SJSA1 (cell line): Measurements from ENCODE around the gene BBS9. TPM values are rescaled to one million over a fixed set of nuclear protein-coding genes. Genes with fewer than 3 reads are reported as not detected.

Experiments
- DNase-seq, 2 experiments: peaks; one replicate each; pipeline ENCODE4 v3.0.0-alpha.2; 2015 to 2020; ENCODE audit warnings: low spot score in 2 of 2, low read depth in 1 of 2
- H3K27ac ChIP-seq: fragments of 250-450 bp; sonication (Bioruptor Pico); 2 replicates; pipeline ENCODE4 v1.5.1; 2020; ENCODE audit warnings: mild to moderate bottlenecking, moderate library complexity
- H3K27me3 ChIP-seq: fragments of 250-450 bp; sonication (Bioruptor Pico); replicated peaks from 2 replicates; pipeline ENCODE4 v1.5.1; 2020; ENCODE audit warnings: mild to moderate bottlenecking, moderate library complexity
- H3K36me3 ChIP-seq: fragments of 250-450 bp; sonication (Bioruptor Pico); 2 replicates; pipeline ENCODE4 v1.5.1; 2020; ENCODE audit warnings: mild to moderate bottlenecking
- H3K4me1 ChIP-seq: fragments of 250-450 bp; sonication (Bioruptor Pico); replicated peaks from 2 replicates; pipeline ENCODE4 v1.6.1; 2021; ENCODE audit warnings: mild to moderate bottlenecking
- H3K4me3 ChIP-seq: fragments of 250-450 bp; sonication (Bioruptor Pico); 2 replicates; pipeline ENCODE4 v1.5.1; 2020; ENCODE audit warnings: mild to moderate bottlenecking
- H3K9me3 ChIP-seq: fragments of 250-450 bp; sonication (Bioruptor Pico); replicated peaks from 2 replicates; pipeline ENCODE4 v1.5.1; 2020; ENCODE audit warnings: mild to moderate bottlenecking
- total RNA-seq: library from RNA; depleted of rRNA; stranded (reverse); fragments of >200 nt; shearing (Covaris generic); gene quantifications from 2 replicates; pipeline ENCODE4 v1.2.3, GENCODE V29; 2014

The BBS9 gene
- total RNA-seq, 1 experiment from 2014 or later: 3.6 TPM

- no peak overlapping the region for H3K27ac ChIP-seq
- H3K27me3 ChIP-seq: no peaks in the 10 kb centered on the region
- no peak overlapping the region for H3K4me3 ChIP-seq
- H3K9me3 ChIP-seq: no peaks in the 10 kb centered on the region
- no peaks in the 10 kb centered on the region for H3K36me3 ChIP-seq
- DNase-seq: no peak
- H3K4me1 ChIP-seq: no peaks in the 10 kb centered on the region
These were observed 270.3 kb downstream of the BBS9 start for GRCh38 chr7:33399528-33400213.

DNA sequence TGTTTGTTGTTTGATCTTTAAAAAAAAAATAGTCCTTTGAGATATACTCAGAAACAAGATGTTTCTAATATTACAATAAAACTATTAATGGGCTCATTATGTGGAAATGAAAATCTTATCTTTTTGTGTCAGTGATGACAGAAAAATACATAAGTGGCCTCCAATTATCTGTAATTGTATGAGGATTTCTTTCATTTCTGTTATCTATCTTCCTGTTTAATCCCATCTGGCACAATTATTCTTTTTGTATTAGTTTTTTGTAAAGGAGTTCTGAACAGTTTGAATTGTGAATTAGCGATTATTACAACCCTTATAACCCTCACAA, 270.8 kb downstream of the BBS9 start:
- Histone ChIP-seq H3K27me3 (no peaks in the 10 kb centered on the region), H3K9me3 (no peaks in the 10 kb centered on the region), H3K4me3 (no peak overlapping the region), H3K27ac (no peak overlapping the region), H3K36me3 (no peaks in the 10 kb centered on the region), H3K4me1 (no peaks in the 10 kb centered on the region)
- no peak for DNase-seq

- no peaks in the 10 kb centered on the region for H3K36me3 ChIP-seq
These were observed 280.9 kb downstream of the BBS9 start for GRCh38 chr7:33410266-33410665.

DNA sequence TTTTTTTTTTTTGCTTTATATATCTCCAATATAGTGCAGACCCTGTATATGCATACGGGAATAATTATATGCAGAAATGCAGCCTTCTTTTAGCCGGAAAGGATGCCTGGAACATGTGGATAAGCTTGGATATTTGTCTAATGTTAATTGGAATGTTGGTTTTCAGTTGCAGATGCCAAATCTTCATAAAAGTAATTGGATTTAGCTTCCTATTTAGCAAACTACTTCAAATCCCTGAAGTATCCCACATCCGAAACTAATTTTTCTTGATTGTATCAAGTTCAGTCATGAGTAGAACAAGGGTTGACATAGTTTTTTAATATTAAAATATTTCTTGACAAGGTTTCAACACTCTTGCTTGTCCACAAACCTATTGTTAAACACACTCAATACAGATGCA, 281.7 kb downstream of the BBS9 start:
- no peaks in the 10 kb centered on the region for H3K9me3 ChIP-seq
- no peak for DNase-seq
- no peak overlapping the region for H3K27ac ChIP-seq
- no peak overlapping the region for H3K4me3 ChIP-seq
- no peaks in the 10 kb centered on the region for H3K27me3 ChIP-seq
- no peaks in the 10 kb centered on the region for H3K4me1 ChIP-seq
- no peaks in the 10 kb centered on the region for H3K36me3 ChIP-seq

More at GRCh38 chr7:33410266-33410665, 280.9 kb downstream of the BBS9 start:
- H3K27me3 ChIP-seq: no peaks in the 10 kb centered on the region
- no peak overlapping the region for H3K4me3 ChIP-seq
- H3K4me1 ChIP-seq: no peaks in the 10 kb centered on the region
- H3K27ac ChIP-seq: no peak overlapping the region
- no peak for DNase-seq
- H3K9me3 ChIP-seq: no peaks in the 10 kb centered on the region

GRCh38 chr7:33412331-33412730, 283.0 kb downstream of the BBS9 start:
- Histone ChIP-seq H3K9me3 (no peaks in the 10 kb centered on the region), H3K36me3 (no peaks in the 10 kb centered on the region), H3K4me1 (no peaks in the 10 kb centered on the region), H3K27ac (no peak overlapping the region), H3K4me3 (no peak overlapping the region), H3K27me3 (no peaks in the 10 kb centered on the region)
- no peak for DNase-seq

DNA sequence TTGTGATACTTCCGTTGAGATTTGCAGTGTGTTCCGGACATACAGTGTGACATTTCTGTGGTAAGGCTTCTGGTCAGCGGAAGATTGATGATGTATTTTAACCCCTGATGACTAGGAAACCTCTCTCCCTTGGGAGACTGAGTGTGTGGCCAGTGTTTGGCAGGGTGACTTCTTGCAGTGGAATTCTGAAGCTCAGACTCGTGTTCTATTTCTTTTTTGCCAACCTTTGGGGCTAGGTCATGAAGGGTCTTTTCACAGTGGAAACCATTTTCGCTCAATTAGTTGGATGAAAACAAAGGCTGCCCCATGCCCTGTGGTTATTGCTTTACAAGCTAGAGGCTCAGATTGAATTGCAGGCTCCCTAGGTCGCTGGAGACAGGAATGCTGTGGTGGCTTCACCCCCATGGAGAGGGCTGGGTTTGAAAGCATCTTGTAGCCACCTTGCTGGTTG, 288.9 kb downstream of the BBS9 start:
- Histone ChIP-seq H3K4me3 (no peak overlapping the region), H3K27ac (no peak overlapping the region), H3K9me3 (no peaks in the 10 kb centered on the region), H3K36me3 (no peaks in the 10 kb centered on the region), H3K27me3 (no peaks in the 10 kb centered on the region), H3K4me1 (no peaks in the 10 kb centered on the region)
- no peak for DNase-seq

DNA sequence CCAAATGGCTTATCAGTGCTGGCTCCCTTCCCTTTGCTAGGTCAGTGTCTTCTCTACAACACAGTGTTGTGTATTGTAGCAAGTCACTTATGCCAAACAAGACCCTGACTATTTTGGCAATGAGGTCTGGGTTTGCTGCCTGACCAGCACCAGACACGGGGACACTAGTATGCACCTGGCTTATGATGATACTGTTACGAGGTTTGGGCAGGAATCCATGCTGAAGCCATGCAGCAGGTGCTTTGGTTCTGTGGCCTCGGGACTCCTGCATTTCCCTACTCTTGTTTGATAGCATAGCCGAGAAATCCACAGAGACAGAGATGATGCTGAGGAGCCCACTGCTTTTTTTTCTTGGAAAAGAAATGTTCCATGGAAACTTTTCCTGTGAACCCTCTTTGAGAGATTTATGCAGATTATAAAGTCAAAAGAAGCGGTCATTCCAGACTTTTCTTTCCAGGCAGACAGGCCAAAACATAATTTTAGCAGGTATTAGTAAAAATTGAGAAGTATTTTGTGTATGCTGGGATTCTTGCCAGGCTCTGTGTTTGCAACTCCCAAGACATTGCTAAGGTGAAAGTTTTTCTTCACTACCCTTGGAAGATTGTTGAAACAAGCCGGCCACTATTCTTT, 291.1 kb downstream of the BBS9 start:
- H3K9me3 ChIP-seq: no peaks in the 10 kb centered on the region
- H3K27me3 ChIP-seq: no peaks in the 10 kb centered on the region
- no peaks in the 10 kb centered on the region for H3K4me1 ChIP-seq
- no peaks in the 10 kb centered on the region for H3K36me3 ChIP-seq
- H3K27ac ChIP-seq: no peak overlapping the region
- H3K4me3 ChIP-seq: no peak overlapping the region
- DNase-seq: no peak

GRCh38 chr7:33421429-33421828, 292.1 kb downstream of the BBS9 start:
- Histone ChIP-seq H3K9me3 (no peaks in the 10 kb centered on the region), H3K4me1 (no peaks in the 10 kb centered on the region), H3K27me3 (no peaks in the 10 kb centered on the region), H3K36me3 (no peaks in the 10 kb centered on the region), H3K27ac (no peak overlapping the region), H3K4me3 (no peak overlapping the region)
- no peak for DNase-seq

GRCh38 chr7:33422141-33422540, 292.8 kb downstream of the BBS9 start:
- no peaks in the 10 kb centered on the region for H3K27me3 ChIP-seq
- H3K4me3 ChIP-seq: no peak overlapping the region
- H3K9me3 ChIP-seq: no peaks in the 10 kb centered on the region
- H3K4me1 ChIP-seq: no peaks in the 10 kb centered on the region
- DNase-seq: no peak
- no peaks in the 10 kb centered on the region for H3K36me3 ChIP-seq
- no peak overlapping the region for H3K27ac ChIP-seq

GRCh38 chr7:33422825-33423645, 293.7 kb downstream of the BBS9 start:
- Histone ChIP-seq H3K27ac (no peak overlapping the region), H3K27me3 (no peaks in the 10 kb centered on the region), H3K4me3 (no peak overlapping the region), H3K9me3 (no peaks in the 10 kb centered on the region), H3K4me1 (no peaks in the 10 kb centered on the region), H3K36me3 (no peaks in the 10 kb centered on the region)
- DNase-seq: no peak

GRCh38 chr7:33423646-33424020, 294.3 kb downstream of the BBS9 start:
- Histone ChIP-seq H3K9me3 (no peaks in the 10 kb centered on the region), H3K4me1 (no peaks in the 10 kb centered on the region), H3K27ac (no peak overlapping the region), H3K4me3 (no peak overlapping the region), H3K36me3 (no peaks in the 10 kb centered on the region), H3K27me3 (no peaks in the 10 kb centered on the region)
- no peak for DNase-seq

GRCh38 chr7:33425395-33425794, 296.0 kb downstream of the BBS9 start:
- H3K27ac ChIP-seq: no peak overlapping the region
- H3K36me3 ChIP-seq: no peaks in the 10 kb centered on the region
- H3K4me1 ChIP-seq: no peaks in the 10 kb centered on the region
- no peak overlapping the region for H3K4me3 ChIP-seq
- no peak for DNase-seq
- H3K27me3 ChIP-seq: no peaks in the 10 kb centered on the region
- no peaks in the 10 kb centered on the region for H3K9me3 ChIP-seq

- Histone ChIP-seq H3K27ac (no peak overlapping the region), H3K9me3 (no peaks in the 10 kb centered on the region), H3K36me3 (no peaks in the 10 kb centered on the region), H3K4me3 (no peak overlapping the region), H3K4me1 (no peaks in the 10 kb centered on the region), H3K27me3 (no peaks in the 10 kb centered on the region)
- DNase-seq: no peak
These were observed 296.7 kb downstream of the BBS9 start for GRCh38 chr7:33425929-33426678.

DNA sequence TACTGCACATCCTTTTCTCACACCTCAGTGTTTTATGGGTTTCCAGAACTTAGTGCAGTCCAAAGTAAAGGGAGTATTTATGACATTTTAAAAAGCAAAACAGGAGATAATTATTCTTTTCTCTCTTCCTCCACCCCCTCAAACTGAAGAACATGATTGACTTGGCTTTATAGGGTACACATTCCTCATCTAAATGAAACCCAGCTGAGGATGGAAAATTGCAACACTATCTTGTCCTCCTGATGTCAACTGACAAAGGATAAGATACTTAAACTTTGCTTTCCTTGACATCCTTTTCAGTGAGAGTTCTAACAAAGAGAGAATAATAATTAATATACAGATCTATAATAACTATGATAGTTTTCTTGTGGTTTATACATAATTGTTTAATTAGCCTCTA, 299.1 kb downstream of the BBS9 start:
- H3K4me1 ChIP-seq: no peaks in the 10 kb centered on the region
- H3K4me3 ChIP-seq: no peak overlapping the region
- H3K36me3 ChIP-seq: no peaks in the 10 kb centered on the region
- no peak for DNase-seq
- H3K9me3 ChIP-seq: no peaks in the 10 kb centered on the region
- no peaks in the 10 kb centered on the region for H3K27me3 ChIP-seq
- no peak overlapping the region for H3K27ac ChIP-seq
